ENCODE measurements around the gene NR4A1. TPM values are rescaled to one million over a fixed set of nuclear protein-coding genes. Genes with fewer than 3 reads are reported as not detected.
A peak's percentile ranks its signal among the peaks of the same experiment; 100 is the strongest.

Gene NR4A1
- total and polyA plus RNA-seq, 10 donors, result 11.8 to 113 (median 50.3) TPM

DNA sequence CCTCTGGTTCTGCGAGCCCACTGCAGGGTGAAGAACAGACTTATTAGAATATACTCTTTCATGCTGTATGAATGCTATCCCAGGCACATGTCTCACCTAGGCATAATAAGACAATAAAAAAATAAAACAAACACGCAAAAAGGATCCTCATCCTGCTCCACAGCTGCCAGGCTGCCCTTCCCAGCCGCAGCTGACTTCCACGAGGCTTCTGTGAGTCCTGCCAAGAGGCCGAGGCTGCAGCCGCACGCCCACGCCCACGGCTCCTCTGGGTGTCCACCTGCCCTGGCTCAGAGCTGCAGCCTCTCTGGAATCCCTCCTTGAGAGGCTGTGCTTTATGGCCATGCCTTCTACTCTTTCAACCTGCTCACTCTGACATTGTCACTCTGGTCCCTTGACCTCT is 35.1 kb downstream of the NR4A1 start:
- TF ChIP-seq, protein P1, sequence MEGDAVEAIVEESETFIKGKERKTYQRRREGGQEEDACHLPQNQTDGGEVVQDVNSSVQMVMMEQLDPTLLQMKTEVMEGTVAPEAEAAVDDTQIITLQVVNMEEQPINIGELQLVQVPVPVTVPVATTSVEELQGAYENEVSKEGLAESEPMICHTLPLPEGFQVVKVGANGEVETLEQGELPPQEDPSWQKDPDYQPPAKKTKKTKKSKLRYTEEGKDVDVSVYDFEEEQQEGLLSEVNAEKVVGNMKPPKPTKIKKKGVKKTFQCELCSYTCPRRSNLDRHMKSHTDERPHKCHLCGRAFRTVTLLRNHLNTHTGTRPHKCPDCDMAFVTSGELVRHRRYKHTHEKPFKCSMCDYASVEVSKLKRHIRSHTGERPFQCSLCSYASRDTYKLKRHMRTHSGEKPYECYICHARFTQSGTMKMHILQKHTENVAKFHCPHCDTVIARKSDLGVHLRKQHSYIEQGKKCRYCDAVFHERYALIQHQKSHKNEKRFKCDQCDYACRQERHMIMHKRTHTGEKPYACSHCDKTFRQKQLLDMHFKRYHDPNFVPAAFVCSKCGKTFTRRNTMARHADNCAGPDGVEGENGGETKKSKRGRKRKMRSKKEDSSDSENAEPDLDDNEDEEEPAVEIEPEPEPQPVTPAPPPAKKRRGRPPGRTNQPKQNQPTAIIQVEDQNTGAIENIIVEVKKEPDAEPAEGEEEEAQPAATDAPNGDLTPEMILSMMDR (IDR thresholded peaks at IDR 0.05 in 8 of 11, conservative IDR thresholded peaks at IDR 0.05 in 3 of 11), result no peak
- TF ChIP-seq POLR2A (IDR thresholded peaks at IDR 0.05) (no peak), POLR2AphosphoS5 (IDR thresholded peaks at IDR 0.05) (no peak)
- Histone ChIP-seq H3K9me3 (no peaks in the 10 kb centered on the region), H3K4me1 (peaks cover 20 to 33% (median 24%) of the 10 kb centered on the region in 6 donors), H3K27ac (no peak overlapping the region), H3K4me3 (no peak overlapping the region), H3K27me3 (replicated peaks in 1 of 7) (peaks cover 0 to 23% (median 0%) of the 10 kb centered on the region in 7 donors), H3K36me3 (no peaks in the 10 kb centered on the region)
- WGBS, 5 donors, result 64 to 78% (median 67%) methylated on average over 9 of the region's 9 CpGs
- peak; percentile 71 for DNase-seq
- intact Hi-C loops (cut with DNase I; ENCODE audit: low total_unique reads), result no loop called here

GRCh38 chr12:52086944-52087835 is 35.9 kb downstream of the NR4A1 start:
- Histone ChIP-seq H3K4me3 (no peak overlapping the region), H3K36me3 (no peaks in the 10 kb centered on the region), H3K9me3 (no peaks in the 10 kb centered on the region), H3K4me1 (peaks cover 14 to 25% (median 16%) of the 10 kb centered on the region in 6 donors), H3K27ac (no peak overlapping the region), H3K27me3 (replicated peaks in 1 of 7) (peaks cover 0 to 23% (median 0%) of the 10 kb centered on the region in 7 donors)
- DNase-seq, result peak; percentile 68
- intact Hi-C loops (cut with DNase I; ENCODE audit: low total_unique reads), result no loop called here
- 74 to 81% (median 75%) methylated on average over 21 to 22 of the region's 22 CpGs for WGBS, 5 donors
- TF ChIP-seq POLR2AphosphoS5 (IDR thresholded peaks at IDR 0.05) (no peak), POLR2A (IDR thresholded peaks at IDR 0.05) (no peak)
- TF ChIP-seq, protein P1 (IDR thresholded peaks at IDR 0.05 in 8 of 11, conservative IDR thresholded peaks at IDR 0.05 in 3 of 11), result no peak

DNA sequence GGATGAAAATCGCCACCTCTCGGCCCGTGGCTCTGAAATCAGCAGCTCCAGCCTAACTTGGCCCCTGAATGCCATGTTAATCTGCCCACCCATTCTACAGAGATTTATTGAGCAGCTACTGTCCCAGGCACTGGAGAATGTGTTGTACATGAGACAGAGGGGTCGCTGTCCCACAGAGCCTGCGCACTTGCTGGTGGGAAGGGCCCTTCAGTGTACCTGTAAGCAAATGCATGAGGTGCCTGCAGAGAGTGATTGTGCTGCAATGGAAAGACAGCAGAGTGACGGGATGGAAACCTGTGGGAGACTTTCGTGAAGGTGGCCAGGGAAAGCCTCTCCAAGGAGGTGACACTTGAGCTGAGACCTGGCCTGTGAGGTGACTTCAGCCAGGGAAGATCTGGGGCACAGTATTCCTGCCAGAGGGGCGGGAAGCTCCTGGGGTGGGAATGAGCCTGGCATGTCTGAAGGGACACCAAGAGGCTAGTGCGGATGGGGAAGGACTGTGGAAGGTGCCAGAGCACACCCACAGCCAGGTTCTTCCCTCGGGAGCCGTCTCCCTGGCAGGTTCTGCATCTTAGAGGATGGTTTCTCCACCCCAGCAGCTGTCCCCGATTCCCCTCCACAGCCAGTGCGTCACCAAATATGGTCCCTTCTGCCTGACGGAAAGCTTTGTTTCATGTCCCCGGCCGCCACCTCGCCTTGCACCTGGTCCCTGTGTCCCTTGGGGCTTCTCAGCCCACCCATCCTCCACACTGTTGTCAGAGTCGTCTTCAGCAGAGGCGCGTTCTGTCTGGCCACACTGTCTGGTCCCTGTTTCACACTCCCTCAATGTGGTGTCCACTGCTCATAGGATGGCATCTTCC is 36.9 kb downstream of the NR4A1 start:
- 56 to 76% (median 75%) methylated on average over 20 of the region's 20 CpGs for WGBS, 5 donors
- Histone ChIP-seq H3K4me3 (no peak overlapping the region), H3K9me3 (no peaks in the 10 kb centered on the region), H3K27me3 (replicated peaks in 1 of 7) (peaks cover 0 to 23% (median 0%) of the 10 kb centered on the region in 7 donors), H3K27ac (no peak overlapping the region), H3K36me3 (no peaks in the 10 kb centered on the region), H3K4me1 (peaks cover 4 to 15% (median 6%) of the 10 kb centered on the region in 6 donors)
- no peak for TF ChIP-seq POLR2A (IDR thresholded peaks at IDR 0.05)
- intact Hi-C loops (cut with DNase I; ENCODE audit: low total_unique reads), result no loop called here
- peak; percentile 76 for DNase-seq

DNA sequence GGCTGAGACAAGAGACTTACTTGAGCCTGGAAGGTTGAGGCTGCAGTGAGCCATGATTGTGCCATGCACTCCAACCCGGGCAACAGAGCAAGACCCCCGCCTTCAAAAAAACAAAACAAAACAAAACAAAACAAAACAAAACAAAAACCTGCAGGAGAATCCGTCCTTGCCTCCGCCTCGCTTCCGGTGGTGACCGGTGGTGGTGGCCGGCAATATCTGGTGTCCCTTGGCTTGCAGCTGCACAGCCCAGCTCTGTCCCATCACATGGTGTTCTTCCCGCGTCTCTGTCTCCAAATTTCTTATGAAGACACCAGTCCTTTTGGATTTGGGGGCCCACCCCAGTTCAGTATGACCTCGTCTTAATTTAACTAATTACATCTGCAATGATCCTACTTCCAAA is 38.2 kb downstream of the NR4A1 start:
- WGBS, 5 donors, result 77 to 92% (median 89%) methylated on average over 11 of the region's 11 CpGs
- no peak overlapping the region for H3K27ac ChIP-seq
- no peak for DNase-seq
- no peaks in the 10 kb centered on the region for H3K36me3 ChIP-seq
- H3K9me3 ChIP-seq, result no peaks in the 10 kb centered on the region
- no peak overlapping the region for H3K4me3 ChIP-seq
- peaks cover 0 to 23% (median 0%) of the 10 kb centered on the region in 7 donors for H3K27me3 ChIP-seq (replicated peaks in 1 of 7)
- TF ChIP-seq, protein P1 (IDR thresholded peaks at IDR 0.05 in 8 of 11, conservative IDR thresholded peaks at IDR 0.05 in 3 of 11), result no peak
- TF ChIP-seq POLR2A (IDR thresholded peaks at IDR 0.05) (no peak), POLR2AphosphoS5 (IDR thresholded peaks at IDR 0.05) (no peak)
- peaks cover 0 to 7% (median 0%) of the 10 kb centered on the region in 6 donors for H3K4me1 ChIP-seq
- intact Hi-C loops (cut with DNase I; ENCODE audit: low total_unique reads), result no loop called here
